RWPE2 (cell line): ENCODE results near the gene MEIS1.
A peak's percentile ranks its signal among the peaks of the same experiment; 100 is the strongest.

ENCODE experiments used
- ATAC-seq: fragments of 200-7000 bp; cut with Tn5 transposase; 3 replicates; pipeline ENCODE4 v1.9.1; 2021; ENCODE audit warnings: low read depth
- DNase-seq: peaks from one replicate; pipeline ENCODE4 v3.0.0-alpha.2; 2020; ENCODE audit warnings: low spot score
- H3K27ac ChIP-seq: fragments of 450-650 bp; 2 replicates; pipeline ENCODE4 v1.5.1; 2017; ENCODE audit warnings: mild to moderate bottlenecking; ENCODE audit not compliant: poor library complexity, severe bottlenecking
- H3K27me3 ChIP-seq: fragments of 250-450 bp; sonication (Bioruptor Pico); 2 replicates; pipeline ENCODE4 v1.5.1; 2021; ENCODE audit warnings: mild to moderate bottlenecking, moderate library complexity; ENCODE audit not compliant: insufficient read depth, poor library complexity, severe bottlenecking
- H3K36me3 ChIP-seq: fragments of 250-450 bp; sonication (Bioruptor Pico); 2 replicates; pipeline ENCODE4 v1.5.1; 2020; ENCODE audit warnings: low read depth, mild to moderate bottlenecking, moderate library complexity
- H3K4me1 ChIP-seq: fragments of 250-450 bp; sonication (Bioruptor Pico); 2 replicates; pipeline ENCODE4 v1.5.1; 2021; ENCODE audit warnings: mild to moderate bottlenecking, moderate library complexity; ENCODE audit not compliant: insufficient read depth, poor library complexity, severe bottlenecking
- H3K4me3 ChIP-seq: fragments of 250-450 bp; sonication (Bioruptor Pico); 2 replicates; pipeline ENCODE4 v1.5.1; 2021; ENCODE audit warnings: mild to moderate bottlenecking, moderate library complexity; ENCODE audit not compliant: severe bottlenecking
- H3K9me3 ChIP-seq: fragments of 250-450 bp; sonication (Bioruptor Pico); 2 replicates; pipeline ENCODE4 v1.5.1; 2021; ENCODE audit warnings: mild to moderate bottlenecking, moderate library complexity; ENCODE audit not compliant: severe bottlenecking
- CTCF ChIP-seq: fragments of 450-650 bp; IDR thresholded peaks from one replicate; pipeline ENCODE4 v1.5.1; 2017; ENCODE audit warnings: mild to moderate bottlenecking, moderate library complexity; ENCODE audit not compliant: poor library complexity, severe bottlenecking

The MEIS1 gene

GRCh38 chr2:66496670-66497420 lies 61.9 kb downstream of the MEIS1 start:
- Histone ChIP-seq H3K36me3 (peaks cover 6% of the 10 kb centered on the region), H3K27me3 (no peaks in the 10 kb centered on the region), H3K4me3 (no peak overlapping the region), H3K27ac (peak overlapping the region; percentile 84), H3K4me1 (peaks cover 36% of the 10 kb centered on the region), H3K9me3 (no peaks in the 10 kb centered on the region)
- no peak for TF ChIP-seq CTCF
- no peak for ATAC-seq
- no peak for DNase-seq

- Histone ChIP-seq H3K27ac (peak overlapping the region; percentile 84), H3K27me3 (no peaks in the 10 kb centered on the region), H3K36me3 (peaks cover 6% of the 10 kb centered on the region), H3K9me3 (no peaks in the 10 kb centered on the region), H3K4me1 (peaks cover 36% of the 10 kb centered on the region), H3K4me3 (no peak overlapping the region)
- no peak for ATAC-seq
- no peak for DNase-seq
- TF ChIP-seq CTCF = no peak
Observed at GRCh38 chr2:66497431-66498288, 62.7 kb downstream of the MEIS1 start.

GRCh38 chr2:66498289-66498975 lies 63.5 kb downstream of the MEIS1 start:
- no peak for DNase-seq
- peaks cover 6% of the 10 kb centered on the region for H3K36me3 ChIP-seq
- H3K4me1 ChIP-seq = peaks cover 32% of the 10 kb centered on the region
- H3K9me3 ChIP-seq = no peaks in the 10 kb centered on the region
- no peak for TF ChIP-seq CTCF
- H3K4me3 ChIP-seq = no peak overlapping the region
- H3K27me3 ChIP-seq = no peaks in the 10 kb centered on the region
- ATAC-seq = no peak
- H3K27ac ChIP-seq = no peak overlapping the region

GRCh38 chr2:66501267-66501666 lies 66.3 kb downstream of the MEIS1 start:
- no peak overlapping the region for H3K27ac ChIP-seq
- no peak overlapping the region for H3K4me3 ChIP-seq
- H3K36me3 ChIP-seq = peaks cover 6% of the 10 kb centered on the region
- TF ChIP-seq CTCF = no peak
- DNase-seq (no peak), ATAC-seq (no peak)
- peaks cover 11% of the 10 kb centered on the region for H3K4me1 ChIP-seq
- H3K9me3 ChIP-seq = no peaks in the 10 kb centered on the region
- H3K27me3 ChIP-seq = no peaks in the 10 kb centered on the region
